Measurements from ENCODE around the gene RUNX2. TPM values are rescaled to one million over a fixed set of nuclear protein-coding genes. Genes with fewer than 3 reads are reported as not detected.

Gene RUNX2
- total RNA-seq, 1 donor from 2014 or later: 1.8 TPM

GRCh38 chr6:45493761-45494160, 165.6 kb downstream of the RUNX2 start:
- Mint-ChIP-seq H3K27ac (no peak overlapping the region), H3K4me1 (peaks cover 28% of the 10 kb centered on the region), H3K9me3 (no peaks in the 10 kb centered on the region), H3K4me3 (no peak overlapping the region), H3K36me3 (ENCODE audit: low read depth) (no peaks in the 10 kb centered on the region), H3K27me3 (no peaks in the 10 kb centered on the region)
- no peak for TF ChIP-seq CTCF (IDR thresholded peaks at IDR 0.05)
- ChIA-PET CTCF (no interaction called here), POLR2A (no interaction called here)
- intact Hi-C loops (cut with micrococcal nuclease): no loop called here
- ATAC-seq (ENCODE audit: low read depth) (no peak), DNase-seq (no peak)

DNA sequence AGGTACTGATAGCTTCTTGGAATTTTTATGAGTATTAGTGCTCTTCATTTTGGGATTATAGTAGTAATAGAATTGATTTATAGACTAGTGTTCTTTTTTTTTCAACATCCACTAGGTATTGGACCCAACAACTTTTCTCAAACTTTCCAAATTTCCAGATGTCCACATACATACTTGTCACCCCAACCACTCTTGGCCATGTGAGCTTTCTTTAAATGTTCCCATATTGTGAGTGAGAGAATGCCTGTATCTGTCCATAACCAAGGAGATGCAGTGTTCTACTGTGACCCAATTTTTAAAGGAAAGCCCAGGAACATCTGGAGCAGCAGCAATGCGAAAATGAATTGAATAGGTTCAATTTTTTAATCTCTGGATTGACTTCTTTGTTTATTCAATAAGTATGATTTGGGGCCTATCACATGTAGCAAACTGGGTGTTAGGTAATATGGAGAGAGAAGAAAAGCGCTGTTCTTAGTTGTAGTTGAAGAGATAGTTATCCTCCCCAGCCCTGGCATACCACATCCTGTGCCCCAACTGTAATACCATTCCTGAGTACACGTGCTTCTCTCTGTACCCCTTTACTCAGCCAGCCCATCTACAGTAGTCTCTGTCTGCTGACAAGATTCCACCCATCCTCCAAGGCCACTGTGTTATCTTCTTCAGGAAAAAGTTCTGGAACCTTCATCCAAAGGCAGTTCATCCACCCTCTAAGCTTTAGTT, 166.4 kb downstream of the RUNX2 start:
- CTCF ChIA-PET: no interaction called here
- no peak for ATAC-seq (ENCODE audit: low read depth)

GRCh38 chr6:45495429-45496084, 167.4 kb downstream of the RUNX2 start:
- Mint-ChIP-seq H3K27me3 (no peaks in the 10 kb centered on the region), H3K27ac (peak overlapping the region; percentile 67), H3K4me1 (peaks cover 23% of the 10 kb centered on the region), H3K9me3 (no peaks in the 10 kb centered on the region), H3K36me3 (ENCODE audit: low read depth) (no peaks in the 10 kb centered on the region), H3K4me3 (no peak overlapping the region)
- no peak for TF ChIP-seq CTCF (IDR thresholded peaks at IDR 0.05)
- DNase-seq (no peak), ATAC-seq (ENCODE audit: low read depth) (peak; percentile 54)
- ChIA-PET CTCF (no interaction called here), POLR2A (no interaction called here)
- intact Hi-C loops (cut with micrococcal nuclease): no loop called here

More for the DNA sequence above, 166.4 kb downstream of the RUNX2 start:
- H3K36me3 Mint-ChIP-seq (ENCODE audit: low read depth): no peaks in the 10 kb centered on the region
- POLR2A ChIA-PET: no interaction called here
- no peak for DNase-seq
- H3K4me3 Mint-ChIP-seq: no peak overlapping the region
- H3K4me1 Mint-ChIP-seq: peaks cover 23% of the 10 kb centered on the region
- intact Hi-C loops (cut with micrococcal nuclease): no loop called here
- no peaks in the 10 kb centered on the region for H3K27me3 Mint-ChIP-seq
- H3K9me3 Mint-ChIP-seq: no peaks in the 10 kb centered on the region
- no peak overlapping the region for H3K27ac Mint-ChIP-seq
- no peak for TF ChIP-seq CTCF (IDR thresholded peaks at IDR 0.05)

DNA sequence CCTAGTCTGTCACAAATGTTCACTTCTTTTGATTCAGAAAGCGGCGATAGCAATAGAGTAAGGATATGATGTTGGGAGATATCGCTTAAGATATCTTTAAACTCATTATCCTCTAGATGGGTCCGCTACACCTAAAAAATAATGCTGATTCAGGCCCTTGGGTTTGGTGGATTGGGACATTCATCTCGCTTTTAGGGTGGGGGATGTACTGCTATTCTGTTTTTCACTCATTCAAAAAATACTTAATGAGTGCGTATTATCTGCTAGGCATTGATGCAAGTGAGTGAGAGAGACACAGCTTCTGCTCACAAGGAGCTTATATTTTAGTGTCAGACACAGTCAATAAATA, 167.9 kb downstream of the RUNX2 start:
- no peak overlapping the region for H3K4me3 Mint-ChIP-seq
- no peaks in the 10 kb centered on the region for H3K27me3 Mint-ChIP-seq
- peak overlapping the region; percentile 67 for H3K27ac Mint-ChIP-seq
- ChIA-PET POLR2A (interaction anchor here (0.6 kb wide), 1 partner anchor 148 kb away, joined by 4 read pairs; no protein-coding TSS in a partner anchor), CTCF (no interaction called here)
- intact Hi-C loops (cut with micrococcal nuclease): no loop called here
- peaks cover 23% of the 10 kb centered on the region for H3K4me1 Mint-ChIP-seq
- H3K36me3 Mint-ChIP-seq (ENCODE audit: low read depth): no peaks in the 10 kb centered on the region
- DNase-seq (no peak), ATAC-seq (ENCODE audit: low read depth) (no peak)
- no peaks in the 10 kb centered on the region for H3K9me3 Mint-ChIP-seq
- no peak for TF ChIP-seq CTCF (IDR thresholded peaks at IDR 0.05)

DNA sequence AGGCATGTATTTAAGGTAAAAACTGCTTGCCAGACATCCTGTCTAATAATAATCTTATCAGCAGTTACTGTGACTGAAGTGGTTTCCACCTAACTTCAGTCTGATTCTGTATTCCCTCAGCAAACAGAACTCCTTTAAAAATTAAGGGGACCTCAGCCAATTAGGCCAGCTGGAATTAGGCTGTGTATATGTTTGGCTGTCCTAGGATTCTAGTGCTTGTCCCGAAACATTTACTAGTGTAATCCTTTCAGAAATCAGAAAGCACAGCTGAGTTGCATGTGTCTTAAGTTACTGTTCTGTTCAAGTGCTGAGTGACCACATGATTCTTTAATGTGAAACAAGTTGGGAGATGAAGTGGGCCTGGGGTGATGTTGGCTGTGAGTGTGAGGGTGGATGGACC, 170.5 kb downstream of the RUNX2 start:
- intact Hi-C loops (cut with micrococcal nuclease): no loop called here
- ATAC-seq (ENCODE audit: low read depth): no peak
- H3K27me3 Mint-ChIP-seq: no peaks in the 10 kb centered on the region
- POLR2A ChIA-PET: interaction anchor here (0.5 kb wide), 1 partner anchor 796 kb away, joined by 3 read pairs; no protein-coding TSS in a partner anchor
- H3K9me3 Mint-ChIP-seq: no peaks in the 10 kb centered on the region
- peaks cover 23% of the 10 kb centered on the region for H3K4me1 Mint-ChIP-seq
- H3K36me3 Mint-ChIP-seq (ENCODE audit: low read depth): no peaks in the 10 kb centered on the region
- H3K4me3 Mint-ChIP-seq: no peak overlapping the region
- TF ChIP-seq CTCF (IDR thresholded peaks at IDR 0.05): no peak
- CTCF ChIA-PET: interaction anchor here (0.6 kb wide), 1 partner anchor 63 kb away, joined by 4 read pairs; no protein-coding TSS in a partner anchor
- DNase-seq: no peak
- H3K27ac Mint-ChIP-seq: no peak overlapping the region
